ENCODE measurements around the gene AZU1. TPM values are rescaled to one million over a fixed set of nuclear protein-coding genes. Genes with fewer than 3 reads are reported as not detected.

AZU1 gene
- total RNA-seq, 4 donors from 2014 or later, result not detected

GRCh38 chr19:792306-792885 lies 35.2 kb upstream of the AZU1 start:
- 76 to 78% methylated on average over 7 to 10 of the region's 16 CpGs for WGBS, 2 donors
- Histone ChIP-seq H3K4me1 (peaks cover 12 to 58% (median 31%) of the 10 kb centered on the region in 3 donors), H3K36me3 (no peaks in the 10 kb centered on the region), H3K27me3 (no peaks in the 10 kb centered on the region), H3K4me3 (no peak overlapping the region), H3K27ac (peak overlapping the region in 3 of 4 donors; percentile 46 to 67 (median 51)), H3K9me3 (no peaks in the 10 kb centered on the region)
- TF ChIP-seq POLR2A (IDR thresholded peaks at IDR 0.05) (no peak), CTCF (IDR thresholded peaks at IDR 0.05) (no peak)
- intact Hi-C loops (cut with DNase I), result no loop called here
- no peak for DNase-seq

GRCh38 chr19:793806-794205 lies 33.8 kb upstream of the AZU1 start:
- no peak overlapping the region for H3K27ac ChIP-seq
- no peaks in the 10 kb centered on the region for H3K27me3 ChIP-seq
- no peaks in the 10 kb centered on the region for H3K36me3 ChIP-seq
- H3K4me1 ChIP-seq, result peaks cover 18 to 57% (median 32%) of the 10 kb centered on the region in 3 donors
- 60 to 83% methylated on average over 1 to 11 of the region's 12 CpGs for WGBS, 2 donors
- no peak for TF ChIP-seq POLR2A (IDR thresholded peaks at IDR 0.05)
- no peak for TF ChIP-seq CTCF (IDR thresholded peaks at IDR 0.05)
- no peak for DNase-seq
- intact Hi-C loops (cut with DNase I), result no loop called here
- H3K9me3 ChIP-seq, result no peaks in the 10 kb centered on the region
- no peak overlapping the region for H3K4me3 ChIP-seq

GRCh38 chr19:795073-795611 lies 32.5 kb upstream of the AZU1 start:
- peaks cover 31 to 57% (median 36%) of the 10 kb centered on the region in 3 donors for H3K4me1 ChIP-seq
- H3K36me3 ChIP-seq, result peaks cover 0 to 10% (median 2%) of the 10 kb centered on the region in 3 donors
- peak overlapping the region in 1 of 4 donors; percentile 12 for H3K4me3 ChIP-seq
- H3K9me3 ChIP-seq, result no peaks in the 10 kb centered on the region
- DNase-seq, result no peak
- H3K27ac ChIP-seq, result peak overlapping the region in 3 of 4 donors; percentile 73 to 96 (median 90)
- no peaks in the 10 kb centered on the region for H3K27me3 ChIP-seq
- TF ChIP-seq CTCF (IDR thresholded peaks at IDR 0.05) (no peak), POLR2A (IDR thresholded peaks at IDR 0.05) (no peak)
- WGBS, 2 donors, result 57 to 100% methylated on average over 3 to 13 of the region's 28 CpGs
- intact Hi-C loops (cut with DNase I), result no loop called here

- Histone ChIP-seq H3K9me3 (no peaks in the 10 kb centered on the region), H3K4me1 (peaks cover 39 to 63% (median 44%) of the 10 kb centered on the region in 3 donors), H3K27ac (peak overlapping the region; percentile 90 to 96 (median 92)), H3K27me3 (no peaks in the 10 kb centered on the region), H3K36me3 (peaks cover 0 to 18% (median 5%) of the 10 kb centered on the region in 3 donors), H3K4me3 (peak overlapping the region; percentile 64 to 99 (median 89))
- no peak for DNase-seq
- 65 to 75% methylated on average over 7 to 17 of the region's 39 CpGs for WGBS, 2 donors
- no peak for TF ChIP-seq POLR2A (IDR thresholded peaks at IDR 0.05)
- TF ChIP-seq CTCF (IDR thresholded peaks at IDR 0.05), result no peak
- intact Hi-C loops (cut with DNase I), result no loop called here
Measured at GRCh38 chr19:795691-796581, 31.7 kb upstream of the AZU1 start.
